AG09319 (cell line): ENCODE results near the gene EXOC3.

Experiments
- DNase-seq: peaks from one replicate; pipeline ENCODE4 v3.0.0-alpha.2; 2010; ENCODE audit warnings: low read depth; ENCODE audit errors: extremely low read depth
- CTCF ChIP-seq: IDR thresholded peaks from 2 replicates; pipeline ENCODE4 v1.5.1; 2011; ENCODE audit warnings: low read depth, mild to moderate bottlenecking, inconsistent platforms, low read length, moderate library complexity

EXOC3 gene

GRCh38 chr5:490116-491106 is 47.4 kb downstream of the EXOC3 start:
- no peak for DNase-seq
- TF ChIP-seq CTCF, result no peak

GRCh38 chr5:491119-491855 is 48.3 kb downstream of the EXOC3 start:
- no peak for TF ChIP-seq CTCF
- DNase-seq, result no peak

- no peak for DNase-seq
- no peak for TF ChIP-seq CTCF
These were observed 48.8 kb downstream of the EXOC3 start for GRCh38 chr5:491856-492155.

GRCh38 chr5:492314-492893 is 49.4 kb downstream of the EXOC3 start:
- no peak for DNase-seq
- TF ChIP-seq CTCF, result no peak

- TF ChIP-seq CTCF, result no peak
- no peak for DNase-seq
These were observed 50.2 kb downstream of the EXOC3 start for GRCh38 chr5:493119-493701.

- TF ChIP-seq CTCF, result no peak
- DNase-seq, result no peak
These were observed 50.8 kb downstream of the EXOC3 start for GRCh38 chr5:493758-494157.
